GM12878 (cell line): Measurements from ENCODE around the gene BCAR3. TPM values are rescaled to one million over a fixed set of nuclear protein-coding genes. Genes with fewer than 3 reads are reported as not detected.

Experiments
- ATAC-seq: fragments of 200-7000 bp; cut with Tn5 transposase; 3 replicates; pipeline ENCODE4 v1.9.1; 2020; ENCODE audit warnings: mild to moderate bottlenecking, moderate library complexity
- BruUV-seq: library from RNA; stranded (reverse); fragments of 400-500 nt; replicated peaks from 2 replicates; lab custom pipeline; 2021; lab: Mats Ljungman, UMichigan
- CTCF ChIA-PET: fragments of 300-600 bp; sonication (Branson Sonifier 250); formaldehyde crosslinking; extraction: SDS; loops from one replicate; lab custom pipeline; 2021; ENCODE audit warnings: inconsistent platforms; lab: Yijun Ruan, JAX
- POLR2A ChIA-PET: fragments of 350-600 bp; formaldehyde crosslinking; extraction: SDS; loops from one replicate; lab custom pipeline; 2021; ENCODE audit warnings: inconsistent platforms; lab: Charles Lee
- RAD21 ChIA-PET: fragments of 300-600 bp; sonication (Branson Sonifier 250); formaldehyde crosslinking; loops from one replicate; lab custom pipeline; 2023; ENCODE audit warnings: antibody characterized with exemption; ENCODE audit not compliant: unreplicated experiment; lab: Charles Lee
- SMC1A ChIA-PET: fragments of 300-600 bp; sonication (Branson Sonifier 250); formaldehyde crosslinking; loops from one replicate; lab custom pipeline; 2023; ENCODE audit not compliant: unreplicated experiment, uncharacterized antibody; lab: Charles Lee
- DNase-seq: peaks from one replicate; pipeline ENCODE4 v3.0.0-alpha.2; 2011; ENCODE audit warnings: low read depth, low spot score
- FAIRE-seq: peaks from 3 replicates; lab custom pipeline; 2011; peaks lifted over from hg19 to GRCh38; lab: Jason Lieb, UNC
- H2AFZ ChIP-seq: 2 replicates; pipeline ENCODE4 v1.6.0; 2011; ENCODE audit warnings: low read depth, low read length, control low read depth; ENCODE audit not compliant: control insufficient read depth
- H3K27ac ChIP-seq: 2 replicates; pipeline ENCODE4 v1.5.1; 2011; ENCODE audit warnings: control low read depth; ENCODE audit not compliant: control insufficient read depth, insufficient read depth
- H3K27me3 ChIP-seq, 2 experiments: replicated peaks in 1 of 2; 2 replicates each; pipeline versions ENCODE4 v1.6.0 to v1.6.1; 2011; ENCODE audit warnings: low read length in 1 of 2; ENCODE audit not compliant: control insufficient read depth in 2 of 2, insufficient read depth in 2 of 2
- H3K36me3 ChIP-seq, 2 experiments: 2 replicates each; pipeline ENCODE4 v1.5.1; 2011; ENCODE audit warnings: low read length in 1 of 2; ENCODE audit not compliant: control insufficient read depth in 2 of 2, insufficient read depth in 2 of 2
- H3K4me1 ChIP-seq: 2 replicates; pipeline ENCODE4 v1.6.1; 2011; ENCODE audit warnings: mild to moderate bottlenecking, low read length, moderate library complexity, mixed read lengths; ENCODE audit not compliant: control insufficient read depth, insufficient read depth
- H3K4me2 ChIP-seq: 2 replicates; pipeline ENCODE4 v1.6.0; 2011; ENCODE audit warnings: control low read depth; ENCODE audit not compliant: control insufficient read depth, insufficient read depth
- H3K4me3 ChIP-seq: fragments of 200-600 bp; sonication (generic); 2 replicates; pipeline ENCODE4 v1.5.1; 2016
- H3K79me2 ChIP-seq: 2 replicates; pipeline ENCODE4 v1.6.0; 2011; ENCODE audit warnings: low read length; ENCODE audit not compliant: control insufficient read depth, insufficient read depth
- H3K9ac ChIP-seq: 2 replicates; pipeline ENCODE4 v1.8.0; 2011; ENCODE audit warnings: low read length, control low read depth, mixed read lengths; ENCODE audit not compliant: control insufficient read depth, insufficient read depth
- H3K9me3 ChIP-seq: replicated peaks from 3 replicates; pipeline ENCODE4 v1.5.1; 2011; ENCODE audit warnings: mild to moderate bottlenecking, low read length; ENCODE audit not compliant: control insufficient read depth, insufficient read depth
- H4K20me1 ChIP-seq: 2 replicates; pipeline ENCODE4 v1.6.0; 2011; ENCODE audit not compliant: control insufficient read depth, insufficient read depth
- CBX5 ChIP-seq: sonication (generic); IDR thresholded peaks from 2 replicates; pipeline ENCODE4 v1.6.1; 2016; ENCODE audit warnings: low read depth, moderate library complexity, mild to moderate bottlenecking, inconsistent platforms
- CHD2 ChIP-seq: IDR thresholded peaks from 2 replicates; pipeline ENCODE4 v1.6.1; 2011; ENCODE audit warnings: low read depth, low read length, improper control_type of control experiment, borderline replicate concordance
- EED ChIP-seq: sonication (generic); IDR thresholded peaks from 2 replicates; pipeline ENCODE4 v1.6.1; 2016; ENCODE audit warnings: antibody characterized with exemption, low read depth
- IKZF1 ChIP-seq: fragments of 450-650 bp; conservative IDR thresholded peaks from 2 replicates; pipeline ENCODE4 v1.6.1; 2017; ENCODE audit warnings: antibody characterized with exemption, mild to moderate bottlenecking
- IKZF2 ChIP-seq, 2 experiments: fragments of 450-650 bp; IDR thresholded peaks; 2 replicates each; pipeline ENCODE4 v1.6.1; 2017; ENCODE audit warnings: mild to moderate bottlenecking in 2 of 2, moderate library complexity in 2 of 2
- PAX5 ChIP-seq: IDR thresholded peaks from 2 replicates; pipeline ENCODE4 v1.6.1; 2011; ENCODE audit warnings: low read depth, low read length, borderline replicate concordance
- PKNOX1 ChIP-seq: fragments of 450-650 bp; IDR thresholded peaks from 2 replicates; pipeline ENCODE4 v1.6.1; 2016; ENCODE audit warnings: mild to moderate bottlenecking
- RAD51 ChIP-seq: fragments of 450-650 bp; IDR thresholded peaks from 2 replicates; pipeline ENCODE4 v1.6.1; 2016; ENCODE audit warnings: moderate library complexity, mild to moderate bottlenecking, inconsistent platforms
- SKIL ChIP-seq: fragments of 450-650 bp; IDR thresholded peaks from 2 replicates; pipeline ENCODE4 v1.6.1; 2017; ENCODE audit warnings: mild to moderate bottlenecking, low read depth, inconsistent platforms; ENCODE audit not compliant: poor library complexity, severe bottlenecking
- SPI1 ChIP-seq: IDR thresholded peaks from 2 replicates; pipeline ENCODE4 v1.6.1; 2011; ENCODE audit warnings: low read depth, mild to moderate bottlenecking, low read length, moderate library complexity, borderline replicate concordance; ENCODE audit not compliant: insufficient read depth
- TBL1XR1 ChIP-seq: IDR thresholded peaks from 2 replicates; pipeline ENCODE4 v1.6.1; 2012; ENCODE audit warnings: low read depth, low read length, improper control_type of control experiment
- TCF3 ChIP-seq: IDR thresholded peaks from 2 replicates; pipeline ENCODE4 v1.6.1; 2012; ENCODE audit warnings: low read depth, mild to moderate bottlenecking, low read length, borderline replicate concordance; ENCODE audit not compliant: insufficient read depth
- ZSCAN29 ChIP-seq: fragments of 450-650 bp; IDR thresholded peaks from 2 replicates; pipeline ENCODE4 v1.6.1; 2017; ENCODE audit warnings: mild to moderate bottlenecking, moderate library complexity
- ZZZ3 ChIP-seq: IDR thresholded peaks from 2 replicates; pipeline ENCODE4 v1.6.1; 2011; ENCODE audit warnings: low read depth; ENCODE audit not compliant: control insufficient read depth, insufficient read length
- WGBS: methylation state at CpG from one replicate; pipeline ENCODE4 v1.1.6; 2016; ENCODE audit warnings: low lambda C conversion rate; ENCODE audit not compliant: insufficient replicate concordance, insufficient coverage; ENCODE audit errors: missing lambda C conversion rate; 5-methylcytosine and 5-hydroxymethylcytosine counted together
- in situ Hi-C: fragments of 300-500 bp; cut with MboI; formaldehyde crosslinking; loops from 9 replicates; pipeline ENCODE4 v1.14.3; 2018; ENCODE audit warnings: mixed read lengths
- intact Hi-C: fragments of 100-400 bp; cut with micrococcal nuclease; formaldehyde crosslinking; loops from one replicate; pipeline ENCODE4 v1.14.2; 2022; ENCODE audit not compliant: unreplicated experiment
- polyA plus RNA-seq, 11 experiments: library from polyadenylated mRNA; depleted of rRNA in 4 of 11; unstranded in 6 of 11; stranded (reverse) in 5 of 11; fragments of >200 nt; fragmentation: Nextera tagmentation in 4 of 11; fragmentation: Illumina TruSeq in 1 of 11; extraction: Ambion mirVana in 4 of 11; extraction: Trizol in 1 of 11; gene quantifications; 1 replicate in 1 of 11; 2 replicates in 10 of 11; pipeline versions ENCODE4 v1.2.1 to v1.2.3, GENCODE V29; 2011 to 2016; ENCODE audit warnings: inconsistent platforms in 2 of 11, missing spikeins in 2 of 11, low read depth in 1 of 11
- total RNA-seq, 4 experiments: library from RNA; depleted of rRNA in 3 of 4; stranded (reverse); fragments of >200 nt in 3 of 4; fragmentation: Illumina TruSeq in 1 of 4; extraction: Trizol in 1 of 4; gene quantifications; 2 replicates each; pipeline versions ENCODE4 v1.2.1 to v1.2.3, GENCODE V29; 2013 to 2021
- TF ChIP-seq, protein P1 (sequence below): IDR thresholded peaks from 2 replicates; pipeline ENCODE4 v1.6.1; 2012; ENCODE audit warnings: mild to moderate bottlenecking, low read depth, low read length
- TF ChIP-seq, protein P2 (sequence below): fragments of 450-650 bp; conservative IDR thresholded peaks from 2 replicates; pipeline ENCODE4 v1.6.1; 2017; ENCODE audit warnings: mild to moderate bottlenecking, moderate library complexity

The BCAR3 gene
- total and polyA plus RNA-seq, 10 of the 15 experiments (the other 5 are each of a cell fraction or from before 2014, with no cell fraction given), result 1.3 to 6.6 (median 1.8) TPM

- Histone ChIP-seq H3K4me2 (peak overlapping the region; percentile 40; the same call in 1 of the 2 replicates), H3K36me3 (no peaks in the 10 kb centered on the region), H3K27ac (peak overlapping the region; percentile 72), H3K27me3 (no peaks in the 10 kb centered on the region), H3K9me3 (no peaks in the 10 kb centered on the region), H4K20me1 (no peaks in the 10 kb centered on the region), H3K79me2 (no peaks in the 10 kb centered on the region), H3K4me3 (no peak overlapping the region), H3K9ac (peak overlapping the region; percentile 17; the same call in 1 of the 2 replicates), H3K4me1 (peaks cover 54% of the 10 kb centered on the region), H2AFZ (no peak overlapping the region)
- FAIRE-seq (no peak), DNase-seq (no peak), ATAC-seq (no peak)
- 15% methylated on average over 3 of the region's 3 CpGs for WGBS
- POLR2A ChIA-PET, result interaction anchor here (0.6 to 6.1 kb wide), 7 partner anchors 11 to 1122 kb away, joined by 3 to 38 read pairs (median 5); no protein-coding TSS in a partner anchor
- SMC1A ChIA-PET, result interaction anchor here (0.9 to 11.9 kb wide), 16 partner anchors 8 to 111 kb away, joined by 3 to 137 read pairs (median 6); partner anchors contain the start of gene BCAR3
- CTCF ChIA-PET, result interaction anchor here (1.1 to 9.1 kb wide), 9 partner anchors 9 to 111 kb away, joined by 3 to 49 read pairs (median 8); partner anchors contain the start of gene BCAR3
- no peak for TF ChIP-seq CHD2
- TF ChIP-seq PKNOX1, result no peak
- no peak for TF ChIP-seq SPI1
- TF ChIP-seq EED, result no peak
- TF ChIP-seq IKZF1, result no peak
- TF ChIP-seq, protein P1, sequence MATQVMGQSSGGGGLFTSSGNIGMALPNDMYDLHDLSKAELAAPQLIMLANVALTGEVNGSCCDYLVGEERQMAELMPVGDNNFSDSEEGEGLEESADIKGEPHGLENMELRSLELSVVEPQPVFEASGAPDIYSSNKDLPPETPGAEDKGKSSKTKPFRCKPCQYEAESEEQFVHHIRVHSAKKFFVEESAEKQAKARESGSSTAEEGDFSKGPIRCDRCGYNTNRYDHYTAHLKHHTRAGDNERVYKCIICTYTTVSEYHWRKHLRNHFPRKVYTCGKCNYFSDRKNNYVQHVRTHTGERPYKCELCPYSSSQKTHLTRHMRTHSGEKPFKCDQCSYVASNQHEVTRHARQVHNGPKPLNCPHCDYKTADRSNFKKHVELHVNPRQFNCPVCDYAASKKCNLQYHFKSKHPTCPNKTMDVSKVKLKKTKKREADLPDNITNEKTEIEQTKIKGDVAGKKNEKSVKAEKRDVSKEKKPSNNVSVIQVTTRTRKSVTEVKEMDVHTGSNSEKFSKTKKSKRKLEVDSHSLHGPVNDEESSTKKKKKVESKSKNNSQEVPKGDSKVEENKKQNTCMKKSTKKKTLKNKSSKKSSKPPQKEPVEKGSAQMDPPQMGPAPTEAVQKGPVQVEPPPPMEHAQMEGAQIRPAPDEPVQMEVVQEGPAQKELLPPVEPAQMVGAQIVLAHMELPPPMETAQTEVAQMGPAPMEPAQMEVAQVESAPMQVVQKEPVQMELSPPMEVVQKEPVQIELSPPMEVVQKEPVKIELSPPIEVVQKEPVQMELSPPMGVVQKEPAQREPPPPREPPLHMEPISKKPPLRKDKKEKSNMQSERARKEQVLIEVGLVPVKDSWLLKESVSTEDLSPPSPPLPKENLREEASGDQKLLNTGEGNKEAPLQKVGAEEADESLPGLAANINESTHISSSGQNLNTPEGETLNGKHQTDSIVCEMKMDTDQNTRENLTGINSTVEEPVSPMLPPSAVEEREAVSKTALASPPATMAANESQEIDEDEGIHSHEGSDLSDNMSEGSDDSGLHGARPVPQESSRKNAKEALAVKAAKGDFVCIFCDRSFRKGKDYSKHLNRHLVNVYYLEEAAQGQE, result no peak
- no peak for TF ChIP-seq CBX5
- no peak for TF ChIP-seq ZSCAN29
- TF ChIP-seq IKZF2 (IDR thresholded peaks at IDR 0.05), result no peak
- no peak for TF ChIP-seq RAD51
- no peak for TF ChIP-seq TBL1XR1
- TF ChIP-seq SKIL, result no peak
- TF ChIP-seq, protein P2, sequence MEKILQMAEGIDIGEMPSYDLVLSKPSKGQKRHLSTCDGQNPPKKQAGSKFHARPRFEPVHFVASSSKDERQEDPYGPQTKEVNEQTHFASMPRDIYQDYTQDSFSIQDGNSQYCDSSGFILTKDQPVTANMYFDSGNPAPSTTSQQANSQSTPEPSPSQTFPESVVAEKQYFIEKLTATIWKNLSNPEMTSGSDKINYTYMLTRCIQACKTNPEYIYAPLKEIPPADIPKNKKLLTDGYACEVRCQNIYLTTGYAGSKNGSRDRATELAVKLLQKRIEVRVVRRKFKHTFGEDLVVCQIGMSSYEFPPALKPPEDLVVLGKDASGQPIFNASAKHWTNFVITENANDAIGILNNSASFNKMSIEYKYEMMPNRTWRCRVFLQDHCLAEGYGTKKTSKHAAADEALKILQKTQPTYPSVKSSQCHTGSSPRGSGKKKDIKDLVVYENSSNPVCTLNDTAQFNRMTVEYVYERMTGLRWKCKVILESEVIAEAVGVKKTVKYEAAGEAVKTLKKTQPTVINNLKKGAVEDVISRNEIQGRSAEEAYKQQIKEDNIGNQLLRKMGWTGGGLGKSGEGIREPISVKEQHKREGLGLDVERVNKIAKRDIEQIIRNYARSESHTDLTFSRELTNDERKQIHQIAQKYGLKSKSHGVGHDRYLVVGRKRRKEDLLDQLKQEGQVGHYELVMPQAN, result no peak
- no peak for TF ChIP-seq ZZZ3
- TF ChIP-seq PAX5, result no peak
- TF ChIP-seq TCF3, result no peak
- in situ Hi-C loops, result no loop called here
- BruUV-seq, result no TSS peak
- intact Hi-C loops, result no loop called here
- RAD21 ChIA-PET, result interaction anchor here (0.8 to 6.9 kb wide), 11 partner anchors 12 to 111 kb away, joined by 3 to 69 read pairs (median 10); partner anchors contain the start of gene BCAR3
Measured at GRCh38 chr1:93702828-93703183, 21.2 kb upstream of the BCAR3 start.
